NCI-H1092 (cell line): ENCODE data around the gene ARFRP1.
A peak's percentile ranks its signal among the peaks of the same experiment; 100 is the strongest.

Experiments
- DNase-seq: peaks from one replicate; lab custom pipeline; 2025; lab: John Stamatoyannopoulos, UW

ARFRP1 gene

DNA sequence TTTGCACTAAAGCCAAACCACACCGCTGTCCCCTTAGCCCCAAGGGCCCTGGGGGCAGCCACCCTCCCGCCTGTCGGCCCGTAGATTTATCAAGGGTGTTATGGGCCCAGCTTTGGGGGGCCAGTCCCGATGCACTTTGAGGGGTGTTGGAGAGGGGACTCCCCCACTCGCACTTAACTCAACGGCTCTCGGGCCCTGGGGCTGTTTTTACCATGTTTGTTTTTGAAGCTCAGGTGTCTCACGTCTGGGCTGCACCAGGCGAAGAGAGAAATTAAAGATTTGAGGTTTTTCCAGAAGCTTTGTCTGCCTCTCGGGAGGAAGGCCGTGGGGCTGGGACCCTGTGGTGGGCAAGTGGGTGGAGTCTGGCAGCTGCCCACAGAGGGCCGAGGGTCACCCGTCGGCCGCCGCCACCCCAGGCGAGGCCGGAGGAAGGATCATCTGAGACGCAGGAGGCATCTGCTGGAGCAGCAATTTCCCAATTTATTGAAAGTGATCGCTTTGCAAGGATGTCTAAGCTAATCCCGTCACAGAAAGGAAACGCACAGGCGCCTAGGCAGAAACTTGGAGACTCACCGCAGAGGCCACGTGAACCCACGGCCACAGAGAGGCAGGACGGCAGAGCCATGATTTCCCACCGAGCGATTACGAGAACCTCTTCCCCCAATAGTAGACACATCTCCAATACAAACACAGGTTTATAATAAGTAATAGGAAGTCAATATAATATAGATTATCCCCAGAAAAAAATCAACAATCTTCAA is 35.6 kb upstream of the ARFRP1 start:
- DNase-seq, result no peak

DNA sequence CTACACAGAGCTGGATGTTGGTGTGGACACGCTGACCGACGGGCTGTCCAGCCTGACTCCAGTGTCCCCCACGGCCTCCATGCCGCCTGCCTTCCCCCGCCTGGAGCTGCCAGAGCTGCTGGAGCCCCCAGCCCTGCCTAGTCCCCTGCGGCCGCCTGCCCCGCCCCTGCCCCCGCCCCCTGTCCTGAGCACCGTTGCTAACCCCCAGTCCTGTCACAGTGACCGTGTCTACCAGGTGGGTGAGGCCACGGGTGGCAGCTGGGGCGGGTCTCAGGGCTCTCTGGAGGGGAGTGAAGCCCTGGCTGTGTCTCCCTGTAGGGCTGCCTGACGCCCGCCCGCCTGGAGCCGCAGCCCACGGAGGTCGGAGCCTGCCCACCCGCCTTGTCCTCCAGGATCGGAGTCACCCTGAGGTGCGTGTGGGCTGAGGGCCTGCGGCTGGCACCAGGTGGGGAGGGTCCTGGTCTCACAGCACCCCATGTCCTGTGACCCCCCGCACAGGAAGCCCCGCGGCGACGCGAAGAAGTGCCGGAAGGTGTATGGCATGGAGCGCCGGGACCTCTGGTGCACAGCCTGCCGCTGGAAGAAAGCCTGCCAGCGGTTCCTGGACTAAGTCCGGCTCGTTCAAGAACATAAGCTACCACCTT is 34.7 kb upstream of the ARFRP1 start:
- no peak for DNase-seq

DNA sequence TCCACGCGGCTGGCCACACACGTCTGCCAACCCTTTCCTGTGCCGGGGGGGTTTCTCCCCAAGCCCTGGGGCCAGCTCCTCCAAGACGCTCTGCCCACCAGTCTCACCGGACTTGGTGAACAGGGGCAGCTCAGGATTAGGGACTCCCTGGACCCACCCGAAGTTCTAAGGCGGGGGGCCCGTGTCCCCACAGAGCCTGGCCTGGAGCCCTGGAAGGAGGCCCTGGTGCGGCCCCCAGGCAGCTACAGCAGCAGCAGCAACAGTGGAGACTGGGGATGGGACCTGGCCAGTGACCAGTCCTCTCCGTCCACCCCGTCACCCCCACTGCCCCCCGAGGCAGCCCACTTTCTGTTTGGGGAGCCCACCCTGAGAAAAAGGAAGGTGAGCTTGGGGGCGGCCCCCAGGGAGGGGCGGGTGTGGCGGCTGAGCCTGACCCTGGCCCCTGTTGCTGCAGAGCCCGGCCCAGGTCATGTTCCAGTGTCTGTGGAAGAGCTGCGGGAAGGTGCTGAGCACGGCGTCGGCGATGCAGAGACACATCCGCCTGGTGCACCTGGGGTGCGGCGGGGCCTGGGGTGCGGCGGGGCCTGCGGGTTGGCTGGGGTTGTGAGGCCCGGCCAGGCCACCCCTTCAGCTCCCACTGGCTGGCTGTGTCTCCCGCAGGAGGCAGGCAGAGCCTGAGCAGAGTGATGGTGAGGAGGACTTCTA is 34.1 kb upstream of the ARFRP1 start:
- no peak for DNase-seq

DNA sequence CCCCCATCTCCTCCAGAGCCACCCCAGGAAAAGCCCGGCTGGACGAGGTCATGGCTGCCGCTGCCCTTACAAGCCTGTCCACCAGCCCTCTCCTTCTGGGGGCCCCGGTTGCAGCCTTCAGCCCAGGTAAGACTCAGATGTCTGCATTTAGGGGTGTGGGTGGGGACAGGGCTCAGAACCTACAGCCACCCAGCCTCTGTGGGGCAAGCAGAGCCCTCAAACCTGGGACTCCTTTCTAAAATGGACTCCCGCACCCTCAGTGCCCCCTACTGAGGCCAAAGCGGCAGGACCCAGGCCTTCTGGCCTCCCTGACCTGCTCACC is 33.5 kb upstream of the ARFRP1 start:
- no peak for DNase-seq

DNA sequence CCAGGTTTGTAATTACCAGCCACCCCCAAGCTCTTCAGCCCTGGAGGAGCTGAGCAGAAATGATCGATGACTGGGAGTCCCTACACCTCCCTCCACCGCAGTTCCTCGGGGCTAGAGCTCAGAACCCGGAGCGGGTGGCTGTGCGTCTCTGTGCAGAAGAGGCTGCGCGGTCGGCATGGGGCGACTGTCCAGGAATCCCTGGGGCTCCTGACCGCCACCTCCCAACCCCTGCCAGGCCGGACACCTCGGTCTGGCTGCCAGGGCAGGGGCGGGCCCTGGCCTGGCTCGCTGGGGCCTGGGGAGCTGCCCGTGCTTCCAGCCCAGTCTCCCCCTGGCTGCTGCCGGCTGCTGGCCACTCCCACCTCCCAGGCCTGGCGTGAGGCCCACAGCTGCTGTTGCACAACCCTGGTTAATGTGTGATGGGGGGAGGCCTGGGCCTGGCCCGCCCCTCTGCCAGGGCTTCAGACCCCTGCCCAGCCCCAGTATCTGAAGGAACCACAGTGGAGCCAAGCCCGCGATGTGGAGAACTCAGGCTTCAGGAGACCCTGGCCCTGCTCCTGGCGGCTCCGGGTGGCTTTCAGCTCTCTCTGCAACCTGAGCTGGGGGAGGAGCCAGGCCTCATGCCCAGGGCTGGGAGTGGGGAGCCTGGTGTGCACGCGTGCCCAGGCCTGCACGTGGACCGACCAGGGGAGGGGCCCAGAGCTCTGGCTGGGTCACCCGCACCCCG is 33.0 kb upstream of the ARFRP1 start:
- peak; percentile 52 for DNase-seq

DNA sequence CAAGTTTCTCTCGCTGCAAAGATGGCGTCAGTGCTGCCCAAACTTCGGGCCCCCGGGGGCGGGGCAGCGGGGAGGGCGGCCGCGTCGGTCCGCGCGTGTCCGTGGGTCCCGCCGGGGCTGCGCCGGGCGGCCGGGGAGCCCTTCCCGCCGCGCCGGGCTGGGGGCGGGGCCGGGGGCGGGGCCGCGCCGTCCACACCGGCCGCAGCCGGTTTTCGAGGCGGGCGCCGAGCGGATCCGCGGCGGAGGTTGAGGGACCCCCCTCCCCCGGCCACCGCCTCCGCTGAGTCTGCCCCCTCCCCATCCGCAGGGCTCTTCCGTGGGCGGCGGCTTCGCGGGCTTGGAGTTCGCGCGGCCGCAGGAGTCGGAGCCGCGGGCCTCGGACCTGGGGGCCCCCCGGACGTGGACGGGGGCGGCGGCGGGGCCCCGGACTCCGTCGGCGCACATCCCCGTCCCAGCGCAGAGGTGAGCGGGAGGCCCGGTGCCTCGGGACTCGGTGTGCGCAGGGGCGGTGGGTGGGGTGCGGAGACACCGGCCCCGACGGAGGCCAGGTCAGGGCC is 32.4 kb upstream of the ARFRP1 start:
- peak; percentile 34 for DNase-seq

DNA sequence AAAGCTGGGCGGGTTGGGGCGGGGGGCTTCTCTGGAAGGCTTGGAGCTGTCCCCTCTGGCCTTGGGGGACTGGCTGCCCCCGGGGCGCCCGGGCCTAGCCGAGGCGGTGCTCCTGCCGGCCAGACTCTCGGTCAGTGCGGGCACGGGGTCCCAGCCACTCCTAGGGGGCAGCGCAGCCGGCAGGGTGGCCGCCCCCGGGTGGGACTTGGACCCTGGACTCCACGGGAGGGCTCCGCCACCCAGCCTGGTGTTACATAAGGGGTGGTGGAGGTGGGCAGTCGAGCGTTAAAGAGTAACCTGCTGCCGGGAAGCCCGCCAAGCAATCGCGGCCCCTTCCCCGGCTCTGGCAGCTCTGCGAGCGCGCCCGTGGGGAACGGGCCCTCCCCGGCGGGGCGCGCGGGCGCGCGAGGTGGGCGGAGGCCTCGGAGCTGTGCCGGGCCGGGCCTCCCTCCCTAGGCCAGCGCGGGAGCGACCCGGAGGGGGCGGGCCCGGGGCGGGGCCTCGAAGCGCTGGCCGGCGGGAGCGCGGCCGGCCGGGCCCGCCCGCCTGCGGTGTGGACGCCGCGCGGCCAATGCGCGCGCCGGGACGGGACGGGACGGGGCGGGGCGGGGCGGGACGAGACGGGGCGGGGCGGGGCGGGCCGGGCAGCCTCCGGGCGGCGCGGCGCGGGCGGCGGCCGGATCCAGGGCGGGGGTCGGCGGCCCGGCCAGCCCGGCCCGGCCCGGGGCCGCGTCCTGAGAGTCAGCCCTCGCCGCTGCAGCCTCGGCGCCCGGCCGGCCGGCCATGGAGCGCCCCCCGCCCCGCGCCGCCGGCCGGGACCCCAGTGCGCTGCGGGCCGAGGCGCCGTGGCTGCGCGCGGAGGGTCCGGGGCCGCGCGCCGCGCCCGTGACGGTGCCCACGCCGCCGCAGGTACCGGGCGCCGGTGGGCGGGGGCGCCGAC is 31.6 kb upstream of the ARFRP1 start, which contains the start of gene SLC2A4RG:
Gene SLC2A4RG, plus strand, starts transcription at position 647 of the 940 bp plus-strand sequence. Its CDS starts 137 bp downstream, at position 784.
- peak; percentile 51 for DNase-seq

DNA sequence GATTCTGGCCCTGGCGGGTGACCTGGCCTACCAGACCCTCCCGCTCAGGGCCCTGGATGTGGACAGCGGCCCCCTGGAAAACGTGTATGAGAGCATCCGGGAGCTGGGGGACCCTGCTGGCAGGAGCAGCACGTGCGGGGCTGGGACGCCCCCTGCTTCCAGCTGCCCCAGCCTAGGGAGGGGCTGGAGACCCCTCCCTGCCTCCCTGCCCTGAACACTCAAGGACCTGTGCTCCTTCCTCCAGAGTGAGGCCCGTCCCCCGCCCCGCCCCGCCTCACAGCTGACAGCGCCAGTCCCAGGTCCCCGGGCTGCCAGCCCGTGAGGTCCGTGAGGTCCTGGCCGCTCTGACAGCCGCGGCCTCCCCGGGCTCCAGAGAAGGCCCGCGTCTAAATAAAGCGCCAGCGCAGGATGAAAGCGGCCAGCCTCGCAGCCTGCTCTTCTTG is 30.9 kb upstream of the ARFRP1 start:
- DNase-seq, result no peak

DNA sequence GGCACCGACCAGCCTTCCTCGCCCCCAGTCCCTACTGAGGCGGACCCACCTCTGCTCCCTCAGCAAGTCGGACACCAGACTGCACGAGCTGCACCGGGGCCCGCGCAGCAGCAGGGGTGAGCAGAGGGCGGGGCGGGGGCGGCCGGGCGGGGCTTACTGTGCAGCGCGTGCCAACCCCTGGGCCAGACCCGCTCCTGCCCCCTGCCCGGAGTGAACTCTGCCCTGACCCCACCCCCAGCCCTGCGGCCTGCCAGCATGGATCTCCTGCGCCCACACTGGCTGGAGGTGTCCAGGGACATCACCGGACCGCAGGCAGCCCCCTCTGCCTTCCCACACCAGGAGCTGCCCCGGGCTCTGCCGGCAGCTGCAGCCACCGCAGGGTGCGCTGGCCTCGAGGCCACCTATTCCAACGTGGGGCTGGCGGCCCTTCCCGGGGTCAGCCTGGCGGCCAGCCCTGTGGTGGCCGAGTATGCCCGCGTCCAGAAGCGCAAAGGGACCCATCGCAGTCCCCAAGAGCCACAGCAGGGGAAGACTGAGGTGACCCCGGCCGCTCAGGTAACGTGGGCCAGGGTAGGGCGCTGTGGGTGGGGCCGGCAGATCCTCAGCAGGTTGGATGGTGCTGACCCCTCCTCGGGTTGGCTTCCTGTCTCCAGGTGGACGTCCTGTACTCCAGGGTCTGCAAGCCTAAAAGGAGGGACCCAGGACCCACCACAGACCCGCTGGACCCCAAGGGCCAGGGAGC is 30.3 kb upstream of the ARFRP1 start:
- DNase-seq, result no peak

DNA sequence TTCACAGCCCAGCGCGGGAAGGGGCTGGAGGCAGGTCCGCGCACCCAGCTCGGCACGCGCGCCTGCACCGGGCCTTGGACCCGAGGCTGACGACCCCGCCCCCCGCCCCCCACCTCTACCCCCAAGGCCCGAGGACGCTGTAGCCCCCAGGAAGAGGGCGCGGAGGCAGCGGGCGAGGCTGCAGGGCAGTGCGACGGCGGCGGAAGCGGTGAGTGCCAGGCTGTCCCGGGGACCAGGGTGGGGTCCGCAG is 29.8 kb upstream of the ARFRP1 start:
- no peak for DNase-seq

DNA sequence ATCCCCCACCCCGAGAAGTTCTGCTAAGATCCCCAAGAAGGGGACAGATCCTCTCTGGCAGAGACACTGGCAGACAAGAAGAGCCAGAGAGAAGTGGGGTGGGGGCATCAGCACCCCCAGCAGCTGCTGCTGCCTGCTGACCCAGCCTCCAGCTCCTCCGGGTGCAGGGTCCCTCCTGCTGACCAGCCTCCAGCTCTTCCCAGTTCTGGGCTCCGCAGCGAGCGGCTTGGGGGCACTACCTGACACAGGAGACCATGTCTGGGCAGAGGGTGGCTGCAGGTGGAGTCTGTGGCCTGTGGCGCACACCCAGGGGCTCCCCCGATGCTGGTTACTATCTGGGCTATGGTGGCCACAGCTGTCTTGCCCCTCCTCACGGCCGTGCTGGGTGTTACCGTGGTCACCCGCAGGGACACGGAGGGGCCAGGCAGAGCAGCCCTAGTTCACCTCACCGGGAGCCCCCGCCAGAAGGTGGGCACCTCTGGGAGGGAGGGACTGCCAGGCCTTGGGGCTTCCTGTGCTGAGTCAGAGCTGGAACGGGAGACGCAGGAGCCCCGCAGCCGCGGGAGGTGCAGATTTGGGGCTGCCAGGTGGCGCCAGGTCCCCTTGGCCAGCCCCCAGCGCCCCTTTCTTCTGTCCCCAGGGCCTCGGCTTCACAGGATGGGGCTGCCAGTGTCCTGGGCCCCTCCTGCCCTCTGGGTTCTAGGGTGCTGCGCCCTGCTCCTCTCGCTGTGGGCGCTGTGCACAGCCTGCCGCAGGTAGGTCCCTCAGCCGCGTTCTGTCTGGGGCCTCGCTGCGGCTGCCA is 29.3 kb upstream of the ARFRP1 start:
- no peak for DNase-seq

DNA sequence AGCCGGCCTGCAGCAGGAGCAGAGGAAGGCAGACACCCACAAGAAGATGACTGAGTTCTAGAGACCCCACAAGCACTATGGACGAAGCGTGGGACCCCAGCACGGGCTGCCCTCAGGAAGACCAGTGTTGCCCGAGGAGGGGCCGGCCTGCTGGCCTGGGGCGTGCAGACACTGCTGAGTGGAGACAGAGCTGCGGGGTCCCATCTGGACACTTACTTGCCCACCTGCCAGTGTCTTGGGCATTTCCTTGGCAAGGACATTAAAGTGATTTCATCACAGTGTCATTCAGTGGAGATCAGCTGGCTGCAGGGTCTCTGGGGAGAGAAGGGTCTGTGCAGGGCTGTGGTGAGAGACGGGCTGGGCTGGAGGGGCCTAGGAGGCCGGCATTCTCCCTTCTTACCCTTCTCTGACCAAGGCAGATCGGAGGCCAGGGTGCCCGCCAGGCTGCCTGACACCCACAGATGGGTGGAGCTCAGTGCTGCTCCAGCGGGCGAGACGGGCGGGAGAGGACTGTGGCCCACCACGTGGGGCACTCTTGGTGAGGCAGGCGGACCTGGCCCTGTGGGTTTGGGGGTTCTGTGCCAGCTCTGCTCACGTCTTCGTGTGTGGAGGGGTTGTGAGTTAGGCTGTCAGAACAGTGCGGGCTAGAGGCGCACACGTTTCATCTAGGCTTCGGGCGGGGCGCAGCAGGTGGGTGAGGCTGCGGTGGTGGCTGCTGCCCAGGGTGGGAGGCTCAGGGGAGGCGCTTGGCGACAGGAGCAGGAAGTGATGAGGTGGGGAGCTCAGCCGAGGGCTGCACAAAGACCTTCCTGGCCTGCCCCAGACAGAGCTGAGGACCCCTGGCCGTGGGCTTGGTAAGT is 28.3 kb upstream of the ARFRP1 start, which contains the start of gene LIME1:
Gene LIME1, plus strand, starts transcription at position 806 of the 860 bp plus-strand sequence. CDS start 886 bp downstream, outside the sequence.
- no peak for DNase-seq

DNA sequence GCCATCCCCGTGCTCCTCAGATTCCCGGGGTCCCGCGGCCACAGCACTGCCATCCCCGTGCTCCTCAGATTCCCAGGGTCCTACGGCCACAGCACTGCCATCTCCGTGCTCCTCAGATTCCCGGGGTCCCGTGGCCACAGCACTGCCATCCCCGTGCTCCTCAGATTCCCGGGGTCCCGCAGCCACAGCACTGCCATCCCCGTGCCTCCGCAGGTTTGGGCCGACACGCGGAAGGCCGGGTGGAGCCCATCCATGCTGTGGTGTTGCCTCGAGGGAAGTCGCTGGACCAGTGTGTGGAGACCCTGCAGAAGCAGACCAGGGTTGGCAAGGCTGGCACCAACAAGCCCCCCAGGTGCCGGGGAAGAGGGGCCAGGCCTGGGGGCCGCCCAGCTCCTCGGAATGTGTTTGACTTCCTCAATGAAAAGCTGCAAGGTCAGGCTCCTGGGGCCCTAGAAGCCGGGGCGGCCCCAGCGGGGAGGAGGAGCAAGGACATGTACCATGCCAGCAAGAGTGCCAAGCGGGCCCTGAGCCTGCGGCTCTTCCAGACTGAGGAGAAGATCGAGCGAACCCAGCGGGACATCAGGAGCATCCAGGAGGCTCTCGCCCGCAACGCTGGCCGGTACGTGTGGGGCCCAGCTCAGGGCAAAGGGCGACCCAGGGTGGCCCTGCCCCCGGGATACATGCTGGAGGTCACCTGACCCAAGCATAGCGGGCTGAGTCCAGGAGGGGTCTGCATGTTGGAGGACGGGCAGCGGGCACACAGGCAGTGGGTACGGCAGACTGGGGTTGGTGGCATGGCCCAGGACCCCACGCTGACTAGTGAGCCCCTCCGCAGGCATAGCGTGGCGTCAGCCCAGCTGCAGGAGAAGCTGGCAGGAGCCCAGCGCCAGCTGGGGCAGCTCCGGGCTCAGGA is 27.4 kb upstream of the ARFRP1 start:
- no peak for DNase-seq

DNA sequence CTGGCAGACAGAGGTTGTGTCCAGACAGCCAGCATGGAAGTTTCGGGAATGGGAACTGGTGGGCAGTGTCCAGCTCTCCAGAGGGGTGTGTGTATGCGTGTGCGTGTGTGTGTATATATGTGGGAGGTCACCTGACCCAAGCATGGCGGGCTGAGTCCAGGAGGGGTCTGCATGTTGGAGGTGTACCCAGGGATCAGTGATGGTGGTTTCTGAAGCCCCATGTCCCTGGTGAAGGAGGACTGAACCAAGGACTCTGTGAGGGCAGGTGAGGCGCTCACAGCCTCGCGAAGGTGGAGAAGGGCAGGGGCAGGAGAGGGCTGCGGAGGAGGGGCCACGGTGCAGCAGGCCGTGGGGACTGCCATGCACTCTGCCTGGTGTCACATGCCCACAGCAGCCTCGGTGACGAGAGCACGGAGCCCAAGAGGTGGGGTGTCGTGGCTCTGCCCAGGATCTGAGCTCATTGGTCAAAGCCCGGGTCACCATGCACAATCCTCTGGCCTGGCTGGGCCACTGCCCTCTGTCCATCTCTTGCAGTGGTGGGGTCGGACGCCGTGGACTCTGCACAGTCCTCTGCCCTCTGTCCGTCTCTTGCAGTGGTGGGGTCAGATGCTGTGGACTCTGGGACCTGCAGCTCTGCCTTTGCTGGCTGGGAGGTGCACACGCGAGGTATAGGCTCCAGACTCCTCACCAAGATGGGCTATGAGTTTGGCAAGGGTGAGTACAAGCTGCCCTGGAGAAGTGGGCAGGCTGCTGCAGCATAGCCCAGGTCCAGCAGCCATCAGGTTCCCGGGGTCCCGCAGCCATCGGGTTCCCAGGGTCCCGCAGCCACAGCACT is 26.6 kb upstream of the ARFRP1 start:
- DNase-seq, result no peak

DNA sequence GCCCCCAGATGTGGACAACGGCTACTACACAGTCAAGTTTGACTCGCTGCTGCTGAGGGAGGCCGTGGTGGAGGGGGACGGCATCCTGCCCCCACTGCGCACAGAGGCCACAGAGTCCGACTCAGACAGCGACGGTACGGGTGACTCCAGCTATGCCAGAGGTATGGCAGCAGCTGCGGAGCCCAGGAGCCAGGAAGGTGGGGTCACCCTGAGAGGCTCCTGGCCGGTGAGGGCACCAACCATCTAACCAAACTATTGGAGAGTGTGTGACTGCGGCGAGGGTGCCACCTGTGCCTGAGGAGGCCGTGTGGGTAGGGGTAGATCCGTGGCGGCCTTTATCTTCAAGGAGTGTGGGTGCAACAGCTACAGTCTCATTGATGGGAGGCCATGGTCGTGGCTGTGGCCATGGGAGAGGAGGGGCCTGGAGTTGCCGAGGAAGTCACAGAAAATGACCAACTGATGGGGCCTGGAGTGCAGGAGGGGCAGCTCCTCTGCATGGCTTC is 25.9 kb upstream of the ARFRP1 start:
- no peak for DNase-seq

DNA sequence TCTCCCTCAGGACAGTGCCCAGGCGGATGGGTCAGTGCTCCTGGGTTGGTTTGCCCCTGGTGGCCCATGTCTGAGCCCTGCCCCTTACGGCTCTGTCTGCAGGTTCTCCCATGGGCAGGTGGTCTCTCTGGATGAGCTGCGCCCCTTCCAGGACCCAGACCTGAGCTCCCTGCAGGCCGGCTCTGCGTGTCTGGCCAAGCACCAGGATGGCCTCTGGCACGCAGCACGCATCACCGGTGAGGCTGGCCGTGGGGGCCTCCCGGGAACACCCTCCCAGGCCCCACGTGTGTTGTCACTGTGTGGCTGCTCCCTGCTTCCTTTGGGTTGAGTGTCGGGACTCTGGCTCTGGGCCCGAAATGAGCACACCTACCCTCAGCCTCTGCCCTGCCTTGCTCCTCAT is 25.3 kb upstream of the ARFRP1 start:
- DNase-seq, result no peak
